CD4-positive, alpha-beta T cell treated with Interleukin-17A for 1 hour (primary cell): ENCODE data around the gene ZEB2.
"Not testable (repeated sequence)": the region's sequence is repeated elsewhere in the genome, so short reads cannot be mapped to it uniquely, and the experiment has no call there.

ENCODE experiments used
- DNase-seq: peaks from one replicate; pipeline ENCODE4 v3.0.0-alpha.2; 2020

Gene ZEB2

GRCh38 chr2:144374163-144374661, 145.7 kb downstream of the ZEB2 start:
- no peak for DNase-seq

GRCh38 chr2:144372410-144373080, 147.4 kb downstream of the ZEB2 start:
- DNase-seq = no peak

- DNase-seq = no peak
Observed at GRCh38 chr2:144370937-144371584, 148.9 kb downstream of the ZEB2 start.

GRCh38 chr2:144369416-144369815, 150.5 kb downstream of the ZEB2 start:
- no peak for DNase-seq

GRCh38 chr2:144366825-144367429, 153.0 kb downstream of the ZEB2 start:
- no peak for DNase-seq

- DNase-seq = no peak
Observed at GRCh38 chr2:144364944-144365738, 154.8 kb downstream of the ZEB2 start.

- not testable (repeated sequence) for DNase-seq
Observed at GRCh38 chr2:144364247-144364646, 155.7 kb downstream of the ZEB2 start.

GRCh38 chr2:144362401-144362800, 157.5 kb downstream of the ZEB2 start:
- no peak for DNase-seq

GRCh38 chr2:144361742-144362141, 158.2 kb downstream of the ZEB2 start:
- no peak for DNase-seq

GRCh38 chr2:144359684-144360083, 160.2 kb downstream of the ZEB2 start:
- DNase-seq = no peak

- DNase-seq = no peak
Observed at GRCh38 chr2:144358979-144359541, 160.9 kb downstream of the ZEB2 start.

GRCh38 chr2:144358374-144358964, 161.4 kb downstream of the ZEB2 start:
- DNase-seq = no peak

GRCh38 chr2:144357623-144358373, 162.1 kb downstream of the ZEB2 start:
- peak; percentile 8 for DNase-seq

- no peak for DNase-seq
Observed at GRCh38 chr2:144356402-144356801, 163.5 kb downstream of the ZEB2 start.

- DNase-seq = no peak
Observed at GRCh38 chr2:144354953-144355352, 165.0 kb downstream of the ZEB2 start.

- no peak for DNase-seq
Observed at GRCh38 chr2:144351687-144352086, 168.2 kb downstream of the ZEB2 start.

GRCh38 chr2:144350151-144350802, 169.6 kb downstream of the ZEB2 start:
- no peak for DNase-seq

- DNase-seq = no peak
Observed at GRCh38 chr2:144349674-144350073, 170.2 kb downstream of the ZEB2 start.

- DNase-seq = no peak
Observed at GRCh38 chr2:144348846-144349245, 171.1 kb downstream of the ZEB2 start.

- no peak for DNase-seq
Observed at GRCh38 chr2:144346229-144346628, 173.7 kb downstream of the ZEB2 start.

- DNase-seq = no peak
Observed at GRCh38 chr2:144343145-144343544, 176.8 kb downstream of the ZEB2 start.
